Vagina (tissue), 2 donors: Measurements from ENCODE around the gene JOSD2. TPM values are rescaled to one million over a fixed set of nuclear protein-coding genes. Genes with fewer than 3 reads are reported as not detected.

ENCODE experiments used
- DNase-seq, 2 donors: peaks; one replicate each; pipeline ENCODE4 v3.0.0-alpha.2; 2017; ENCODE audit errors: extremely low spot score in 2 of 2
- H3K27ac ChIP-seq: fragments of 200-600 bp; sonication (generic); one replicate; pipeline ENCODE4 v1.5.1; 2019
- H3K27me3 ChIP-seq: fragments of 200-600 bp; sonication (generic); one replicate; pipeline ENCODE4 v1.5.1; 2019
- H3K36me3 ChIP-seq, 2 donors: fragments of 200-600 bp; sonication (generic); one replicate each; pipeline ENCODE4 v1.5.1; 2017 to 2019
- H3K4me1 ChIP-seq: fragments of 200-600 bp; sonication (generic); one replicate; pipeline ENCODE4 v1.5.1; 2019
- H3K4me3 ChIP-seq, 2 donors: fragments of 200-600 bp; sonication (generic); 1 replicate in 1 of 2; 2 replicates in 1 of 2; pipeline ENCODE4 v1.5.1; 2016 to 2019
- H3K9me3 ChIP-seq: fragments of 200-600 bp; sonication (generic); one replicate; pipeline ENCODE4 v1.5.1; 2019
- CTCF ChIP-seq, 3 experiments: fragments of 450-650 bp in 2 of 3; fragments of 200-600 bp in 1 of 3; sonication (generic) in 1 of 3; IDR thresholded peaks; one replicate each; pipeline ENCODE4 v1.5.1; 2017 to 2019; ENCODE audit warnings: antibody characterized with exemption in 3 of 3, mild to moderate bottlenecking in 2 of 3, moderate library complexity in 2 of 3
- POLR2A ChIP-seq, 2 donors: fragments of 450-650 bp; IDR thresholded peaks; one replicate each; pipeline ENCODE4 v1.6.1; 2017; ENCODE audit warnings: antibody characterized with exemption in 2 of 2, mild to moderate bottlenecking in 2 of 2, moderate library complexity in 2 of 2
- POLR2AphosphoS5 ChIP-seq, 2 donors: sonication (generic); formaldehyde crosslinking; IDR thresholded peaks; one replicate each; pipeline ENCODE4 v1.9.0; 2017; ENCODE audit warnings: antibody characterized with exemption in 2 of 2, mild to moderate bottlenecking in 2 of 2, low read depth in 1 of 2; ENCODE audit not compliant: insufficient read depth in 1 of 2
- intact Hi-C: fragments of 100-400 bp; cut with DNase I; formaldehyde crosslinking; loops from one replicate; pipeline ENCODE4 v1.15.1; 2023
- total RNA-seq: library from RNA; depleted of rRNA; stranded (reverse); fragments of >200 nt; gene quantifications from one replicate; pipeline ENCODE4 v1.2.3, GENCODE V29; 2016

Gene JOSD2
- total RNA-seq, 1 donor from 2014 or later, result 60.9 TPM

- intact Hi-C loops, result no loop called here
- no peaks in the 10 kb centered on the region for H3K9me3 ChIP-seq
- peaks cover 26% of the 10 kb centered on the region for H3K4me1 ChIP-seq
- DNase-seq, result no peak
- TF ChIP-seq CTCF (IDR thresholded peaks at IDR 0.05) (no peak), POLR2AphosphoS5 (IDR thresholded peaks at IDR 0.05; ENCODE audit: insufficient read depth in 1 of 2, low read depth in 1 of 2) (no peak), POLR2A (IDR thresholded peaks at IDR 0.05) (no peak)
- no peaks in the 10 kb centered on the region for H3K36me3 ChIP-seq
- peak overlapping the region in 1 of 2 donors; percentile 31 for H3K4me3 ChIP-seq
- no peaks in the 10 kb centered on the region for H3K27me3 ChIP-seq
- H3K27ac ChIP-seq, result no peak overlapping the region
These were observed 39.1 kb upstream of the JOSD2 start for GRCh38 chr19:50549927-50550593.

GRCh38 chr19:50549059-50549926, 38.3 kb upstream of the JOSD2 start:
- H3K27me3 ChIP-seq, result no peaks in the 10 kb centered on the region
- no peaks in the 10 kb centered on the region for H3K36me3 ChIP-seq
- TF ChIP-seq POLR2A (IDR thresholded peaks at IDR 0.05) (no peak), CTCF (IDR thresholded peaks at IDR 0.05) (no peak), POLR2AphosphoS5 (IDR thresholded peaks at IDR 0.05; ENCODE audit: insufficient read depth in 1 of 2, low read depth in 1 of 2) (no peak)
- H3K27ac ChIP-seq, result no peak overlapping the region
- peaks cover 26% of the 10 kb centered on the region for H3K4me1 ChIP-seq
- DNase-seq, result no peak
- no peak overlapping the region for H3K4me3 ChIP-seq
- no peaks in the 10 kb centered on the region for H3K9me3 ChIP-seq
- intact Hi-C loops, result no loop called here

- H3K27ac ChIP-seq, result no peak overlapping the region
- peaks cover 26% of the 10 kb centered on the region for H3K4me1 ChIP-seq
These were observed 37.4 kb upstream of the JOSD2 start for GRCh38 chr19:50548191-50549058.

More at GRCh38 chr19:50548191-50549058, 37.4 kb upstream of the JOSD2 start:
- intact Hi-C loops, result no loop called here
- no peak overlapping the region for H3K4me3 ChIP-seq
- TF ChIP-seq POLR2A (IDR thresholded peaks at IDR 0.05) (no peak), POLR2AphosphoS5 (IDR thresholded peaks at IDR 0.05; ENCODE audit: insufficient read depth in 1 of 2, low read depth in 1 of 2) (no peak), CTCF (IDR thresholded peaks at IDR 0.05) (no peak)
- no peaks in the 10 kb centered on the region for H3K36me3 ChIP-seq
- DNase-seq, result no peak
- no peaks in the 10 kb centered on the region for H3K27me3 ChIP-seq
- H3K9me3 ChIP-seq, result no peaks in the 10 kb centered on the region
